Suprapubic skin (tissue), 4 donors: ENCODE measurements around the gene CHST15.

Source experiments
- POLR2A ChIP-seq, 2 donors: fragments of 450-650 bp; IDR thresholded peaks; one replicate each; pipeline ENCODE4 v1.6.1; 2017; ENCODE audit warnings: antibody characterized with exemption in 2 of 2, mild to moderate bottlenecking in 2 of 2, moderate library complexity in 2 of 2
- POLR2AphosphoS5 ChIP-seq, 3 donors: sonication (generic); formaldehyde crosslinking; IDR thresholded peaks; one replicate each; pipeline ENCODE4 v1.6.1; 2017; ENCODE audit warnings: antibody characterized with exemption in 3 of 3
- TF ChIP-seq, protein P1 (sequence below), 2 donors: fragments of 200-600 bp in 1 of 2; fragments of 450-650 bp in 1 of 2; sonication (generic) in 1 of 2; IDR thresholded peaks; one replicate each; pipeline ENCODE4 v1.5.1; 2016 to 2019; ENCODE audit warnings: antibody characterized with exemption in 2 of 2, mild to moderate bottlenecking in 1 of 2, moderate library complexity in 1 of 2

DNA sequence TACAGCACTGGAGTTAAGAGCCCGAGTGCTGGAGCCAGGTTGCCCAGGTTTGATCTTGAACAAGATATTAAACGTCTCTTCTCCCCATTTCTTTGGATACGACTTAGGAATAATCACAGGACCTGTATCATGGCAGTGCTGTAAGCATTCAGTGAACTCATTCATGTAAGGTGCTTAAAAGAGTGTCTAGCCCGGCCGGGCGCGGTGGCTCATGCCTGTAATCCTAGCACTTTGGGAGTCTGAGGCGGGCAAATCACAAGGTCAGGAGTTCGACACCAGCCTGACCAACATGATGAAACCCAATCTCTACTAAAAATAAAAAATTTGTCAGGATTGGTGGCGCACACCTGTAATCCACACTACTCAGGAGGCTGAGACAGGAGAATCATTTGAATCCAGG lies 40.8 kb downstream of the CHST15 start:
- TF ChIP-seq, protein P1, sequence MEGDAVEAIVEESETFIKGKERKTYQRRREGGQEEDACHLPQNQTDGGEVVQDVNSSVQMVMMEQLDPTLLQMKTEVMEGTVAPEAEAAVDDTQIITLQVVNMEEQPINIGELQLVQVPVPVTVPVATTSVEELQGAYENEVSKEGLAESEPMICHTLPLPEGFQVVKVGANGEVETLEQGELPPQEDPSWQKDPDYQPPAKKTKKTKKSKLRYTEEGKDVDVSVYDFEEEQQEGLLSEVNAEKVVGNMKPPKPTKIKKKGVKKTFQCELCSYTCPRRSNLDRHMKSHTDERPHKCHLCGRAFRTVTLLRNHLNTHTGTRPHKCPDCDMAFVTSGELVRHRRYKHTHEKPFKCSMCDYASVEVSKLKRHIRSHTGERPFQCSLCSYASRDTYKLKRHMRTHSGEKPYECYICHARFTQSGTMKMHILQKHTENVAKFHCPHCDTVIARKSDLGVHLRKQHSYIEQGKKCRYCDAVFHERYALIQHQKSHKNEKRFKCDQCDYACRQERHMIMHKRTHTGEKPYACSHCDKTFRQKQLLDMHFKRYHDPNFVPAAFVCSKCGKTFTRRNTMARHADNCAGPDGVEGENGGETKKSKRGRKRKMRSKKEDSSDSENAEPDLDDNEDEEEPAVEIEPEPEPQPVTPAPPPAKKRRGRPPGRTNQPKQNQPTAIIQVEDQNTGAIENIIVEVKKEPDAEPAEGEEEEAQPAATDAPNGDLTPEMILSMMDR (IDR thresholded peaks at IDR 0.05) = no peak
- TF ChIP-seq POLR2A (IDR thresholded peaks at IDR 0.05) (no peak), POLR2AphosphoS5 (IDR thresholded peaks at IDR 0.05) (no peak)
